Esophagus squamous epithelium (tissue), 5 donors: ENCODE results near the gene HPCAL1. TPM values are rescaled to one million over a fixed set of nuclear protein-coding genes. Genes with fewer than 3 reads are reported as not detected.

Experiments
- DNase-seq: peaks from one replicate; lab custom pipeline; 2025; lab: John Stamatoyannopoulos, UW
- H3K27ac ChIP-seq, 4 donors: fragments of 200-600 bp; sonication (generic); one replicate each; pipeline ENCODE4 v1.5.1; 2016 to 2019; ENCODE audit warnings: mild to moderate bottlenecking in 1 of 4
- H3K27me3 ChIP-seq, 4 donors: fragments of 200-600 bp; sonication (generic); 1 replicate in 3 of 4; 2 replicates in 1 of 4; pipeline versions ENCODE4 v1.5.1 to v1.6.0; 2017 to 2021; ENCODE audit warnings: antibody characterized with exemption in 1 of 4
- H3K36me3 ChIP-seq, 3 donors: fragments of 200-600 bp; sonication (generic); one replicate each; pipeline ENCODE4 v1.5.1; 2016 to 2019
- H3K4me1 ChIP-seq, 3 donors: fragments of 200-600 bp; sonication (generic); one replicate each; pipeline ENCODE4 v1.5.1; 2017 to 2019
- H3K4me3 ChIP-seq, 4 donors: fragments of 200-600 bp; sonication (generic); 1 replicate in 3 of 4; 2 replicates in 1 of 4; pipeline ENCODE4 v1.5.1; 2016 to 2019; ENCODE audit warnings: mild to moderate bottlenecking in 2 of 4, moderate library complexity in 1 of 4
- H3K9me3 ChIP-seq, 3 donors: fragments of 200-600 bp; sonication (generic); one replicate each; pipeline ENCODE4 v1.5.1; 2016 to 2019
- CTCF ChIP-seq, 6 experiments: fragments of 450-650 bp in 4 of 6; fragments of 200-600 bp in 2 of 6; sonication (generic) in 2 of 6; IDR thresholded peaks; one replicate each; pipeline ENCODE4 v1.5.1; 2016 to 2019; ENCODE audit warnings: antibody characterized with exemption in 6 of 6, mild to moderate bottlenecking in 4 of 6, moderate library complexity in 4 of 6
- POLR2A ChIP-seq, 4 donors: fragments of 450-650 bp; IDR thresholded peaks; one replicate each; pipeline ENCODE4 v1.6.1; 2017; ENCODE audit warnings: antibody characterized with exemption in 4 of 4, mild to moderate bottlenecking in 4 of 4, moderate library complexity in 3 of 4
- WGBS, 2 donors: methylation state at CpG; one replicate each; pipeline ENCODE4 v1.1.5; 2018; 5-methylcytosine and 5-hydroxymethylcytosine counted together
- intact Hi-C: fragments of 100-400 bp; cut with DNase I; formaldehyde crosslinking; loops from one replicate; pipeline ENCODE4 v1.15.0; 2022
- total RNA-seq, 4 donors: library from RNA; depleted of rRNA; stranded (reverse); fragments of >200 nt; gene quantifications; one replicate each; pipeline ENCODE4 v1.1.0, GENCODE V29; 2016
- donor health status: DM: yes; HTN: yes; CAD: no.

Gene HPCAL1
- total RNA-seq, 4 donors from 2014 or later: 13.2 to 26.4 (median 20.5) TPM

- Histone ChIP-seq H3K36me3 (no peaks in the 10 kb centered on the region), H3K27me3 (no peaks in the 10 kb centered on the region), H3K27ac (no peak overlapping the region), H3K9me3 (no peaks in the 10 kb centered on the region), H3K4me1 (peaks cover 0 to 12% (median 0%) of the 10 kb centered on the region in 3 donors), H3K4me3 (no peak overlapping the region)
- no peak for DNase-seq
- intact Hi-C loops: no loop called here
- TF ChIP-seq CTCF (IDR thresholded peaks at IDR 0.05) (no peak), POLR2A (IDR thresholded peaks at IDR 0.05) (no peak)
- 88% methylated on average over 9 of the region's 9 CpGs for WGBS, 2 donors
Observed at GRCh38 chr2:10320933-10321332, 18.2 kb downstream of the HPCAL1 start.

GRCh38 chr2:10321622-10322021, 18.9 kb downstream of the HPCAL1 start:
- 81 to 97% methylated on average over 6 of the region's 6 CpGs for WGBS, 2 donors
- Histone ChIP-seq H3K4me3 (no peak overlapping the region), H3K36me3 (no peaks in the 10 kb centered on the region), H3K9me3 (no peaks in the 10 kb centered on the region), H3K27me3 (no peaks in the 10 kb centered on the region), H3K4me1 (peaks cover 0 to 17% (median 4%) of the 10 kb centered on the region in 3 donors), H3K27ac (no peak overlapping the region)
- TF ChIP-seq CTCF (IDR thresholded peaks at IDR 0.05) (no peak), POLR2A (IDR thresholded peaks at IDR 0.05) (no peak)
- intact Hi-C loops: no loop called here
- no peak for DNase-seq

- H3K36me3 ChIP-seq: no peaks in the 10 kb centered on the region
- H3K9me3 ChIP-seq: no peaks in the 10 kb centered on the region
- peaks cover 0 to 20% (median 6%) of the 10 kb centered on the region in 3 donors for H3K4me1 ChIP-seq
- DNase-seq: no peak
- H3K27me3 ChIP-seq: no peaks in the 10 kb centered on the region
- 90 to 95% methylated on average over 4 of the region's 4 CpGs for WGBS, 2 donors
- no peak overlapping the region for H3K4me3 ChIP-seq
- TF ChIP-seq POLR2A (IDR thresholded peaks at IDR 0.05) (no peak), CTCF (IDR thresholded peaks at IDR 0.05) (no peak)
- intact Hi-C loops: no loop called here
- no peak overlapping the region for H3K27ac ChIP-seq
Observed at GRCh38 chr2:10322481-10322880, 19.8 kb downstream of the HPCAL1 start.

GRCh38 chr2:10322973-10323372, 20.3 kb downstream of the HPCAL1 start:
- no peak for TF ChIP-seq CTCF (IDR thresholded peaks at IDR 0.05)
- no peak for TF ChIP-seq POLR2A (IDR thresholded peaks at IDR 0.05)
- intact Hi-C loops: no loop called here
- DNase-seq: no peak
- H3K36me3 ChIP-seq: no peaks in the 10 kb centered on the region
- WGBS, 2 donors: 89 to 95% methylated on average over 11 to 13 of the region's 13 CpGs
- H3K4me3 ChIP-seq: no peak overlapping the region
- no peaks in the 10 kb centered on the region for H3K27me3 ChIP-seq
- H3K9me3 ChIP-seq: no peaks in the 10 kb centered on the region
- no peak overlapping the region for H3K27ac ChIP-seq
- peaks cover 0 to 20% (median 6%) of the 10 kb centered on the region in 3 donors for H3K4me1 ChIP-seq

DNA sequence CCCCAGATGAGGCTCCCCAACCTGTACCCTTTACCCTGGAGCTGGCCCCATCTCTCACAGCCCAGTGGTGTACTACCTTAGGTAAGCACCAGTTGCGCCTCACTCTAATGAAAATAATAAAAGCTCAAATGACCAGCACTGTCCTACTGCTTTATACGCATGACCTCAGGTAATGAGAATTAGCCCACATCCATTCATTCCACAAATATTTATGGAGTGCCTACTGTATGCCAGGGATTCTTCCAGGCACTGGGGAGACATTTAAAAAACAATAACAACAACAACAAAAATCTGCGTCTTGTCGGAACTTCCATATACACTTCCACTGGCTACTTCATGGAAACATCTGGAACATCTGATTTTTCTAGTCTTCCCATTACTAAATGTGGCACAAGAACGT, 20.8 kb downstream of the HPCAL1 start:
- Histone ChIP-seq H3K36me3 (no peaks in the 10 kb centered on the region), H3K4me3 (no peak overlapping the region), H3K27ac (no peak overlapping the region), H3K9me3 (no peaks in the 10 kb centered on the region), H3K4me1 (peaks cover 0 to 20% (median 6%) of the 10 kb centered on the region in 3 donors), H3K27me3 (no peaks in the 10 kb centered on the region)
- intact Hi-C loops: no loop called here
- DNase-seq: no peak
- WGBS, 2 donors: 92 to 93% methylated on average over 5 of the region's 5 CpGs
- TF ChIP-seq POLR2A (IDR thresholded peaks at IDR 0.05) (no peak), CTCF (IDR thresholded peaks at IDR 0.05) (no peak)
